Hematopoietic multipotent progenitor cell treated with erythropoietin and hydrocortisone succinate and interleukin-3 and kit ligand, for 6 days (in vitro differentiated cells): ENCODE measurements around the gene ELL3.
"Not testable (repeated sequence)": the region's sequence is repeated elsewhere in the genome, so short reads cannot be mapped to it uniquely, and the experiment has no call there.

Source experiments
- DNase-seq: peaks from one replicate; pipeline ENCODE4 v3.0.0-alpha.2; 2015

Gene ELL3

GRCh38 chr15:43789409-43789808 lies 12.6 kb upstream of the ELL3 start:
- DNase-seq, result no peak

- no peak for DNase-seq
These were observed 2.2 kb upstream of the ELL3 start for GRCh38 chr15:43779016-43779415.

DNA sequence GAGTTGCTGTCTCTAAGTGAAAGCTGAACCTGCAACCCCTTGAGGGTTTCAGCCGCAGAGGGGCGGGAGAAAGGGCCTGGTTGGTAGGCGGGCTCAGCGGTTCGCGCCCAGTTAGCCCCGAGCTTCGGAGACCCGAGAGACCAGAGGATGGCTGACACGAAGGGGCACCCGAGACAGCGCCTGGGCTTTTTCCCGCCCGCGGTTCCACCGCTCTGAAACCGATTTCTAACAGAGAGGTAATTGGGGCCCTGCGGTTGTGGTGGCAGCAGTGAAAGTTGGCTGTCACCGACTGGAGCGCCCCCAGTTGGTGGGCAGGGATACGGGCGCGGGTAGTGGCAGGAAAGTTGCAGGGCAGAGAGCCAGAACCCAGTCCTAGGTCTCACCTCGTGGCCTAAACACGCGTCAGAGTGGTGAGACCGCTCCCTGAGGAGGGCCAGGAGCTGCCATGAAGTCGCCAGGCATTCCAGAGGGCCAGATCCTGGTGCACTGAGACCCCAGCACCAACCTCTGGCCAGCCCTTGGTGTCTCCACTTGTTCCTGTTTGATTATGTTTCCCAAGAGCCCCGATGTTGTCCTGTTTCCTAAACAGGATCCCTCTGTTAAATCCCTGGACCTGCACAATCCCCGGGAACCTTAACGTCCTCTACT lies 625 bp upstream of the ELL3 start:
- DNase-seq, result peak; percentile 94

- no peak for DNase-seq
These were observed 557 bp downstream of the ELL3 start for GRCh38 chr15:43776101-43776717.

GRCh38 chr15:43775411-43775965 lies 1.3 kb downstream of the ELL3 start:
- peak; percentile 48 for DNase-seq

- DNase-seq, result no peak
These were observed 2.7 kb downstream of the ELL3 start for GRCh38 chr15:43774062-43774461.

- no peak for DNase-seq
These were observed 4.1 kb downstream of the ELL3 start for GRCh38 chr15:43772624-43773023.

GRCh38 chr15:43771816-43772215 lies 5.0 kb downstream of the ELL3 start:
- no peak for DNase-seq

GRCh38 chr15:43769584-43770228 lies 7.1 kb downstream of the ELL3 start:
- peak; percentile 85 for DNase-seq

DNA sequence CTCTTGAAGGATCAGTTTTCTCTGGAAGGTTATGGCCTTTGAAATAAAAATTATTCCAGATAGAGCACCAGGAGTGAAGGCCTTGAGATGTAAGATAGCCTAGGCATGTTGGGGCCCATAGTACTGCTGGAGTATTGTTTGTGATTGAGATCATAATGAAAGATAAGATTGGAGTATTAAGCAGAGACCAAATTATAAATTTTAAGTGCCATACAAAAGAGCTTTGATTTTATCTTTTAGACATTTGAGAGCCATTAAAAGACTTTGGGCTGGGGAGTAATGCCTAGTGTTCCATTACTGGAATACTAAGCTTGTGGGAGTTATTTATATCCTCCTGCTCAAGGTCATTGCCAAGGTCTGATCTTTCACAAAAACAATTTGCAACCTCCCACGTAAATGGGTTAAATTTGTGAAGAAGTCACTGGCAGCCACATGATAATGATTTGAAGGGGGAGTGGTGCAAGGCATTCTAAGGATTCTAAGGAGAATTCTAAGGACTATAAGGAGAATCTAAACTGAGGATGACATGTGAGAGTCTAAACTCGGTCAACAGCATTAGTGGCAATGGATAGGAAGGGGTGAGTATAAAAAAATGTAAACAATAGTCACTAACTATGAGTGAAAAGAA lies 12.8 kb downstream of the ELL3 start:
- no peak for DNase-seq

DNA sequence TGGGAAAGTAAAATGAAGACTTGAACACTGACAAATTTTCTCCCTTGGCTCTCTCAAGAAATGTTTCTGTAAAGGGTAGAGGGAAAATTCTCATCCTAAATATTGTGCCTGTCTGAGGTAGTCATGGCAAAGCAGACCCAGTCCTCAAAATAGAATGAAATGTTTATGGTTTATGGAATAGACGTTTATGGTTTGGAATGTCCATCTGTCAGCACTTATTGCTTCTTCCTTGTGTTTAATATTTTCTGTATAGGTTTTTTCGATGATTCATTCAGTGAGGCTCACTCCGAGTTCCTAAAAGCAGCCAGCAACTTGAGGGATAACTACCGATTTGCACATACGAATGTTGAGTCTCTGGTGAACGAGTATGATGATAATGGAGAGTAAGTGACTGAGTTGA lies 13.9 kb downstream of the ELL3 start:
- DNase-seq, result no peak

DNA sequence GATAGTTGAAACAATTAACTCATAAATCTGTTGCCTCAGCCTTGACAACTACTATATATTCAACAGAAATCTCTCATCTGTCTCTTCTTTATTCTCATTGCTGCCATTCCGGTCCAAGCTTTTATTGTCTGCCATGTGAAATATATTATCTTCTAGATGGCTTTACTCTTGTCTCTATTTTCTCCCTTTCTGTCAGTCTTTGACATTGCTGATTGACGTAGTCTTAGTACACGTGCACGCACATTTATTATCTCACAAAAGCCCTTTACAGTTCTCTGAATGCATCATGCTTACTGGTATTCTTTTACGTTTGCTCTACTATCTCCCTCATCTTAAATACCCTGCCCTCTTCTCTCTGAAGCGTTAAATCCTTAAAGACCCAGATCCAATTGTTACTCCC lies 24.9 kb downstream of the ELL3 start:
- no peak for DNase-seq

GRCh38 chr15:43749690-43750345 lies 26.9 kb downstream of the ELL3 start:
- DNase-seq, result no peak

GRCh38 chr15:43748376-43748775 lies 28.4 kb downstream of the ELL3 start:
- DNase-seq, result peak; percentile 63

DNA sequence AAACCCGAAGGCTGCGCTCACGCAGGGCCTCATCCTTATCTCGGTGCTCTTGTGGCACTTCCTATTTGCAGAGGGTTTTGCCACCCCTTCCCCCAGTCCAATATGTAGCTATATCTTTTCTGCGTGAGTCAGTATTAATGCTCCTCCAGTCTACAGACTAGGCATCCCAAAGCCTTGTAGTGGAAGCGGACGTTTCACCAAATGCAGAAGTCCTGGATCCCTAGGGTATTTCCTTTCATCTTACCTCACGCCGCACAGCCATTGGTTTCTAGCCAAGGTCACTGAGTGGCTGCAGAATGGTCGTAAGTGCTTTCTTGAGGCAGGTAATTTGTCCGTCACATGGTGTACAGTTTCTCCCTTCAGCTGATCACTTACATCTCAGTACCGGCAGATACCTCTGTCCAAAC lies 29.9 kb downstream of the ELL3 start:
- DNase-seq, result peak; percentile 69

GRCh38 chr15:43746245-43746902 lies 30.4 kb downstream of the ELL3 start, which contains the start of gene PDIA3:
TSS of gene PDIA3 (plus strand) at chr15:43746438. CDS start at chr15:43746540, 102 bp downstream.
- peak; percentile 93 for DNase-seq

GRCh38 chr15:43735416-43735815 lies 41.4 kb downstream of the ELL3 start:
- no peak for DNase-seq

DNA sequence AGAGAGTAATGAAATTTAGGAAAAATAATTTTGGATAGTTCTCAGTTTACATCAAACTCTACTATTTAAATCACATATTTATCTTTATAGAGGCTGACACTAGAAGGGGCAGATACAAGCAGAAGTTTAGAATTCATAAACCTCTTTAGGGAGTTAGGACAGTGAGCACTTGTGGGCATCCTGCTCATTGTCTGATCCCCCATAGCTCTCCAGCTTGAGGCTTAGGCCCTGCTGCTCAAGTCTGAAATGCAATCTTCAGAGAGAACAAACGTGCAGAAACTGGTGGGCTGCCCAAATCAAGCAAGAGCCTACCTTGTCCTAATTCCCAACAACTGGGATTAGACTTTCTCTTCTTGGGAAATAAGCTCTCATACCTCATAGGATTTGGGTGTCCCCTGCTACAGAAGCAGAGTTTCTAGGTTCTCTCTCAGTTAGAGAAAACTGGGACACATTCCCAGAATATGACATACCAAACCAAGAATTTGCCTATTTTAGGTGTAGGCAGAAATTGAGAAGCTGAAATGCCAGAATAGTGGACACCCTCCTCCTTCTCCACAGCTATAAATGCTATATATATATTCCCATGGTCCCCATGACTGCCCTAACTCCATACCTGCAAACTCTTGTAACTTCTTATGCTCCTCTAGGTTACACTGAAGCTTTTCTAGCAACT lies 48.6 kb downstream of the ELL3 start:
- not testable (repeated sequence) for DNase-seq

GRCh38 chr15:43726306-43726705 lies 50.5 kb downstream of the ELL3 start:
- not testable (repeated sequence) for DNase-seq

GRCh38 chr15:43723151-43723550 lies 53.6 kb downstream of the ELL3 start:
- no peak for DNase-seq
